A549 (cell line): ENCODE results near the gene DNAI4. TPM values are rescaled to one million over a fixed set of nuclear protein-coding genes. Genes with fewer than 3 reads are reported as not detected.

ENCODE experiments used
- polyA plus RNA-seq, 4 experiments: library from polyadenylated mRNA; depleted of rRNA in 3 of 4; stranded (reverse); fragments of >200 nt; fragmentation: RNase III in 1 of 4; extraction: RNeasy Plus Mini Kit Qiagen cat#74134 plus additional on column Dnase treatment in 1 of 4; gene quantifications; 2 replicates in 3 of 4; 3 replicates in 1 of 4; pipeline ENCODE4 v1.2.3, GENCODE V29; 2011 to 2017

Gene DNAI4
- polyA plus RNA-seq, 2 of the 4 experiments (the other 2 are of a cell fraction), result 1.3 to 4.7 TPM

Other genes with a start within 250 kb of the DNAI4 start
- gene DYNLT5, start 172.4 kb downstream of the DNAI4 start, polyA plus RNA-seq (2011; rRNA removed), result not detected in 2 replicates
- not detected in 3 replicates for gene DYNLT5, start 172.4 kb downstream of the DNAI4 start, polyA plus RNA-seq (2017; fragmentation: RNase III; extraction: RNeasy Plus Mini Kit Qiagen cat#74134 plus additional on column Dnase treatment)
- not detected in 2 replicates for gene INSL5, start 123.6 kb downstream of the DNAI4 start, polyA plus RNA-seq (2011; rRNA removed)
- not detected in 3 replicates for gene INSL5, start 123.6 kb downstream of the DNAI4 start, polyA plus RNA-seq (2017; fragmentation: RNase III; extraction: RNeasy Plus Mini Kit Qiagen cat#74134 plus additional on column Dnase treatment)
- 13.1 and 22.6 TPM in 2 replicates for gene MIER1, start 134 bp upstream of the DNAI4 start, polyA plus RNA-seq (2011; rRNA removed)
- 11.9 to 13.5 TPM (median 12.2 TPM) in 3 replicates for gene MIER1, start 134 bp upstream of the DNAI4 start, polyA plus RNA-seq (2017; fragmentation: RNase III; extraction: RNeasy Plus Mini Kit Qiagen cat#74134 plus additional on column Dnase treatment)
- 11.7 and 12.9 TPM in 2 replicates for gene SLC35D1, start 129.3 kb upstream of the DNAI4 start, polyA plus RNA-seq (2011; rRNA removed)
- 4.5 to 5.2 TPM (median 4.8 TPM) in 3 replicates for gene SLC35D1, start 129.3 kb upstream of the DNAI4 start, polyA plus RNA-seq (2017; fragmentation: RNase III; extraction: RNeasy Plus Mini Kit Qiagen cat#74134 plus additional on column Dnase treatment)
- not detected in 2 replicates for gene C1orf141, start 210.1 kb upstream of the DNAI4 start, polyA plus RNA-seq (2011; rRNA removed)
- gene C1orf141, start 210.1 kb upstream of the DNAI4 start, polyA plus RNA-seq (2017; fragmentation: RNase III; extraction: RNeasy Plus Mini Kit Qiagen cat#74134 plus additional on column Dnase treatment), result not detected in 3 replicates
- not detected in 2 replicates for gene IL23R, start 241.6 kb upstream of the DNAI4 start, polyA plus RNA-seq (2011; rRNA removed)
- gene IL23R, start 241.6 kb upstream of the DNAI4 start, polyA plus RNA-seq (2017; fragmentation: RNase III; extraction: RNeasy Plus Mini Kit Qiagen cat#74134 plus additional on column Dnase treatment), result not detected in 3 replicates